ENCODE data around the gene KAZN.

Gene KAZN

GRCh38 chr1:14827870-14828269 lies 229.4 kb downstream of the KAZN start:
- no peak for DNase-seq (ENCODE audit: low spot score)

- no peak for DNase-seq (ENCODE audit: low spot score)
Measured at GRCh38 chr1:14828665-14829064, 230.2 kb downstream of the KAZN start.

GRCh38 chr1:14835725-14836124 lies 237.2 kb downstream of the KAZN start:
- peak; percentile 29 for DNase-seq (ENCODE audit: low spot score)

- no peak for DNase-seq (ENCODE audit: low spot score)
Measured at GRCh38 chr1:14836426-14837140, 238.1 kb downstream of the KAZN start.

GRCh38 chr1:14840374-14840773 lies 241.9 kb downstream of the KAZN start:
- DNase-seq (ENCODE audit: low spot score) = no peak

GRCh38 chr1:14841456-14841855 lies 243.0 kb downstream of the KAZN start:
- no peak for DNase-seq (ENCODE audit: low spot score)

- no peak for DNase-seq (ENCODE audit: low spot score)
Measured at GRCh38 chr1:14841951-14842350, 243.5 kb downstream of the KAZN start.

GRCh38 chr1:14842361-14842760 lies 243.9 kb downstream of the KAZN start:
- no peak for DNase-seq (ENCODE audit: low spot score)

GRCh38 chr1:14842891-14843290 lies 244.4 kb downstream of the KAZN start:
- DNase-seq (ENCODE audit: low spot score) = no peak

GRCh38 chr1:14843525-14843924 lies 245.0 kb downstream of the KAZN start:
- DNase-seq (ENCODE audit: low spot score) = no peak

- no peak for DNase-seq (ENCODE audit: low spot score)
Measured at GRCh38 chr1:14844356-14844755, 245.9 kb downstream of the KAZN start.

GRCh38 chr1:14844923-14845617 lies 246.6 kb downstream of the KAZN start:
- DNase-seq (ENCODE audit: low spot score) = no peak

GRCh38 chr1:14845851-14846250 lies 247.4 kb downstream of the KAZN start:
- DNase-seq (ENCODE audit: low spot score) = no peak

- DNase-seq (ENCODE audit: low spot score) = no peak
Measured at GRCh38 chr1:14846688-14847087, 248.2 kb downstream of the KAZN start.

GRCh38 chr1:14848203-14848602 lies 249.7 kb downstream of the KAZN start:
- DNase-seq (ENCODE audit: low spot score) = no peak

- DNase-seq (ENCODE audit: low spot score) = no peak
Measured at GRCh38 chr1:14848625-14849024, 250.1 kb downstream of the KAZN start.

GRCh38 chr1:14849038-14849437 lies 250.6 kb downstream of the KAZN start:
- peak; percentile 32 for DNase-seq (ENCODE audit: low spot score)

GRCh38 chr1:14850563-14850962 lies 252.1 kb downstream of the KAZN start:
- DNase-seq (ENCODE audit: low spot score) = no peak

GRCh38 chr1:14851760-14852159 lies 253.3 kb downstream of the KAZN start:
- DNase-seq (ENCODE audit: low spot score) = no peak

- DNase-seq (ENCODE audit: low spot score) = no peak
Measured at GRCh38 chr1:14852291-14852690, 253.8 kb downstream of the KAZN start.

GRCh38 chr1:14853518-14853917 lies 255.0 kb downstream of the KAZN start:
- DNase-seq (ENCODE audit: low spot score) = no peak

- peak; percentile 42 for DNase-seq (ENCODE audit: low spot score)
Measured at GRCh38 chr1:14855268-14855667, 256.8 kb downstream of the KAZN start.

- DNase-seq (ENCODE audit: low spot score) = no peak
Measured at GRCh38 chr1:14855801-14856200, 257.3 kb downstream of the KAZN start.

Data from AG08395 (cell line).